A549 (cell line): ENCODE data around the gene FOXRED2.

Source experiments
- POLR2A ChIP-seq: IDR thresholded peaks from 2 replicates; pipeline ENCODE4 v1.6.1; 2012; ENCODE audit warnings: mild to moderate bottlenecking, low read length
- RAD21 ChIP-seq, 2 experiments: fragments of >200 bp in 1 of 2; sonication (Bioruptor Twin) in 1 of 2; formaldehyde crosslinking in 1 of 2; IDR thresholded peaks in 1 of 2; conservative IDR thresholded peaks in 1 of 2; 2 replicates in 1 of 2; 3 replicates in 1 of 2; pipeline ENCODE4 v1.6.1; 2012 to 2018; ENCODE audit warnings: inconsistent platforms in 1 of 2
- TFCP2L1 ChIP-seq: fragments of 250-450 bp; sonication (Bioruptor Pico); IDR thresholded peaks from 2 replicates; pipeline ENCODE4 v1.5.0; 2021; ENCODE audit warnings: mild to moderate bottlenecking
- TF ChIP-seq, protein P1 (sequence below): fragments of >200 bp; sonication (Bioruptor Twin); formaldehyde crosslinking; IDR thresholded peaks from 3 replicates; pipeline ENCODE4 v1.5.1; 2016
- TF ChIP-seq, protein P2 (sequence below): IDR thresholded peaks from 2 replicates; pipeline ENCODE4 v1.6.1; 2012

DNA sequence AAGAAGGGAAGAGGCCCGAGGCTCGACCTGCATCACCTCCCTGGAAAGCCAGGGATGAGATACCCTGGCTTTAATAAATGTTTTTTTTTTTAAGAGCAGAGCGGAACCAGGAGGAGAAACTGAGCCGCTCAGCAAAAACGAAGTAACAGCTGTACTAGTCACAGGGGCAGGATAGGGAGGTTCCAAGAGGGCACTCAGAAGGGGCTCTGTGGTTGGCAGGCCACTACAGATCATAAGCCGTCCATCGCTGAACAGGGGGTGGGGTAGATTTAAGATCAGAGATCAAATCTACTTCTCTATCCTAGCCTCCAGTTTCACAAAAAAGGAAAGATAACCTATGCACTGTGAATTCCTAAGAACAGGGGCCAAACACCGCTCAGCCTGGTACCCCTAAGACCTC, 21.5 kb upstream of the FOXRED2 start:
- TF ChIP-seq, protein P1, sequence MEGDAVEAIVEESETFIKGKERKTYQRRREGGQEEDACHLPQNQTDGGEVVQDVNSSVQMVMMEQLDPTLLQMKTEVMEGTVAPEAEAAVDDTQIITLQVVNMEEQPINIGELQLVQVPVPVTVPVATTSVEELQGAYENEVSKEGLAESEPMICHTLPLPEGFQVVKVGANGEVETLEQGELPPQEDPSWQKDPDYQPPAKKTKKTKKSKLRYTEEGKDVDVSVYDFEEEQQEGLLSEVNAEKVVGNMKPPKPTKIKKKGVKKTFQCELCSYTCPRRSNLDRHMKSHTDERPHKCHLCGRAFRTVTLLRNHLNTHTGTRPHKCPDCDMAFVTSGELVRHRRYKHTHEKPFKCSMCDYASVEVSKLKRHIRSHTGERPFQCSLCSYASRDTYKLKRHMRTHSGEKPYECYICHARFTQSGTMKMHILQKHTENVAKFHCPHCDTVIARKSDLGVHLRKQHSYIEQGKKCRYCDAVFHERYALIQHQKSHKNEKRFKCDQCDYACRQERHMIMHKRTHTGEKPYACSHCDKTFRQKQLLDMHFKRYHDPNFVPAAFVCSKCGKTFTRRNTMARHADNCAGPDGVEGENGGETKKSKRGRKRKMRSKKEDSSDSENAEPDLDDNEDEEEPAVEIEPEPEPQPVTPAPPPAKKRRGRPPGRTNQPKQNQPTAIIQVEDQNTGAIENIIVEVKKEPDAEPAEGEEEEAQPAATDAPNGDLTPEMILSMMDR = no peak
- TF ChIP-seq TFCP2L1 (no peak), RAD21 (conservative IDR thresholded peaks at IDR 0.05 in 1 of 2, IDR thresholded peaks at IDR 0.05 in 1 of 2) (no peak), POLR2A (no peak)
- TF ChIP-seq, protein P2, sequence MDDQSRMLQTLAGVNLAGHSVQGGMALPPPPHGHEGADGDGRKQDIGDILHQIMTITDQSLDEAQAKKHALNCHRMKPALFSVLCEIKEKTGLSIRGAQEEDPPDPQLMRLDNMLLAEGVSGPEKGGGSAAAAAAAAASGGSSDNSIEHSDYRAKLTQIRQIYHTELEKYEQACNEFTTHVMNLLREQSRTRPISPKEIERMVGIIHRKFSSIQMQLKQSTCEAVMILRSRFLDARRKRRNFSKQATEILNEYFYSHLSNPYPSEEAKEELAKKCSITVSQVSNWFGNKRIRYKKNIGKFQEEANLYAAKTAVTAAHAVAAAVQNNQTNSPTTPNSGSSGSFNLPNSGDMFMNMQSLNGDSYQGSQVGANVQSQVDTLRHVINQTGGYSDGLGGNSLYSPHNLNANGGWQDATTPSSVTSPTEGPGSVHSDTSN = no peak
